GM23248 (cell line): ENCODE measurements around the gene COL19A1. TPM values are rescaled to one million over a fixed set of nuclear protein-coding genes. Genes with fewer than 3 reads are reported as not detected.

Source experiments
- DNase-seq: peaks from one replicate; pipeline ENCODE4 v3.0.0-alpha.2; 2015
- H2AFZ ChIP-seq: fragments of 200-600 bp; sonication (generic); 2 replicates; pipeline ENCODE4 v1.6.1; 2016; ENCODE audit warnings: antibody characterized with exemption
- H3F3A ChIP-seq: fragments of 200-600 bp; sonication (generic); 2 replicates; pipeline ENCODE4 v1.6.1; 2016; ENCODE audit warnings: mild to moderate bottlenecking, antibody characterized with exemption, mixed run types; ENCODE audit not compliant: insufficient read depth
- H3K27ac ChIP-seq: fragments of 200-600 bp; sonication (generic); 2 replicates; pipeline ENCODE4 v1.5.1; 2016; ENCODE audit warnings: mild to moderate bottlenecking
- H3K27me3 ChIP-seq: fragments of 200-600 bp; sonication (generic); replicated peaks from 2 replicates; pipeline ENCODE4 v1.6.1; 2016; ENCODE audit warnings: mild to moderate bottlenecking; ENCODE audit not compliant: insufficient read depth
- H3K36me3 ChIP-seq: fragments of 200-600 bp; sonication (generic); 2 replicates; pipeline ENCODE4 v1.6.1; 2016; ENCODE audit warnings: low read depth, mild to moderate bottlenecking
- H3K4me1 ChIP-seq: fragments of 200-600 bp; sonication (generic); 2 replicates; pipeline ENCODE4 v1.6.1; 2016; ENCODE audit warnings: mild to moderate bottlenecking; ENCODE audit not compliant: insufficient read depth
- H3K4me2 ChIP-seq: fragments of 200-600 bp; sonication (generic); one replicate; pipeline ENCODE4 v1.6.1; 2016; ENCODE audit warnings: mild to moderate bottlenecking; ENCODE audit not compliant: unreplicated experiment
- H3K4me3 ChIP-seq: fragments of 200-600 bp; sonication (generic); 2 replicates; pipeline ENCODE4 v1.5.1; 2016; ENCODE audit warnings: mild to moderate bottlenecking
- H3K79me2 ChIP-seq: fragments of 200-600 bp; sonication (generic); 2 replicates; pipeline ENCODE4 v1.6.1; 2016; ENCODE audit warnings: mild to moderate bottlenecking; ENCODE audit not compliant: insufficient read depth
- H3K9ac ChIP-seq: fragments of 200-600 bp; sonication (generic); 2 replicates; pipeline ENCODE4 v1.6.1; 2016; ENCODE audit warnings: mild to moderate bottlenecking
- H3K9me2 ChIP-seq: fragments of 200-600 bp; sonication (generic); 2 replicates; pipeline ENCODE4 v1.6.1; 2016; ENCODE audit warnings: mixed run types, mild to moderate bottlenecking, moderate library complexity; ENCODE audit not compliant: insufficient read depth
- H3K9me3 ChIP-seq: fragments of 200-600 bp; sonication (generic); one replicate; pipeline ENCODE4 v1.6.1; 2017; ENCODE audit warnings: low read depth
- H4K20me1 ChIP-seq: fragments of 200-600 bp; sonication (generic); 2 replicates; pipeline ENCODE4 v1.6.0; 2016; ENCODE audit not compliant: insufficient read depth
- EZH2 ChIP-seq: fragments of 200-600 bp; sonication (generic); IDR thresholded peaks from 2 replicates; pipeline ENCODE4 v1.6.1; 2018; ENCODE audit warnings: antibody characterized with exemption, mild to moderate bottlenecking; ENCODE audit not compliant: insufficient read depth, poor library complexity, severe bottlenecking
- EZH2phosphoT487 ChIP-seq: fragments of 200-600 bp; sonication (generic); IDR thresholded peaks from 2 replicates; pipeline ENCODE4 v1.6.1; 2018; ENCODE audit warnings: antibody characterized with exemption, moderate library complexity, mild to moderate bottlenecking, low read depth; ENCODE audit not compliant: insufficient read depth
- WGBS, 2 experiments: methylation state at CpG; one replicate each; pipeline ENCODE4 v1.1.6; 2015 to 2017; ENCODE audit warnings: low lambda C conversion rate in 2 of 2, low coverage in 1 of 2; ENCODE audit errors: missing lambda C conversion rate in 2 of 2; 5-methylcytosine and 5-hydroxymethylcytosine counted together
- in situ Hi-C: fragments of 300-500 bp; cut with MboI; formaldehyde crosslinking; loops from 2 replicates; pipeline ENCODE4 v1.15.0; 2020
- polyA plus RNA-seq: library from polyadenylated mRNA; unstranded; fragments of >200 nt; fragmentation: Nextera tagmentation; extraction: Ambion mirVana; gene quantifications from 2 replicates; pipeline ENCODE4 v1.2.1, GENCODE V29; 2016
- total RNA-seq: library from RNA; depleted of rRNA; stranded (reverse); fragments of >200 nt; shearing (Covaris generic); gene quantifications from 2 replicates; pipeline ENCODE4 v1.2.3, GENCODE V29; 2014

Gene COL19A1
- total and polyA plus RNA-seq, 2 experiments from 2014 or later: not detected

DNA sequence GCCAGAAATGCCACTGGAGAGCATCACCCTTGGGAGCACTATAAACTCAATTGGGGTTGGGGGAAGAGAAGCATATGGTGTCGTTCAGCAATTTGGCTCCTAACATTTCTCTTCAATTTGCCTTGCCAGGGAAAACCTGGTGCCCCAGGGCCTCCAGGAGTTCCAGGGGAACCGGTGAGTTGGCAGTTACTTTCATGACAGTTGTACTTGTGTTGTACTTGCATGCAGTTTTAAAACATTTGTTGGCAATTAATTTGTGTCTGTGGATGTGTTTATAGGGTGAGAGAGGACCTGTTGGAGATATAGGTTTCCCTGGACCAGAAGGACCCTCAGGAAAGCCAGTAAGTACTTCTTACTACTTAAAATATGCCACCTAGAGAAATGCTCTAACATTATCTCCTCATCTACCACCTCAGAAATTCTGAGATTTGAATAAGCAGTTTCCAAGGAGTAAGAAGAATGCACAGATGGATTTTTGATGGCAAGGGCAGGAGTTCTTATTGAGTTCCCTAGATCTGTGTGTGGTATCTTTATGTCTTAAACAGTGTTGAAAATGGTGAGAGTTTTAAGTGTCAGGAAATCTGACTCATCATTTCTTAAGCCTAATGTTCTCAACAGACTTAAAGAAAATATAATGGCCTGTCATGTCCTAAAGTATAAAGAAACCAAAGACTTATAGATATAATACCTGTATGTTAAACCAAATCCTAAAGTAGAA lies 314.0 kb downstream of the COL19A1 start:
- no peak overlapping the region for H2AFZ ChIP-seq
- H3K9ac ChIP-seq: no peak overlapping the region
- 73 to 75% methylated on average over 2 of the region's 2 CpGs for WGBS, 2 experiments
- no peaks in the 10 kb centered on the region for H3F3A ChIP-seq
- H3K4me3 ChIP-seq: no peak overlapping the region
- in situ Hi-C loops: no loop called here
- no peak overlapping the region for H3K27ac ChIP-seq
- H4K20me1 ChIP-seq: no peaks in the 10 kb centered on the region
- TF ChIP-seq EZH2: no peak
- no peak for DNase-seq
- H3K79me2 ChIP-seq: no peaks in the 10 kb centered on the region
- no peak overlapping the region for H3K4me2 ChIP-seq
- no peaks in the 10 kb centered on the region for H3K9me3 ChIP-seq
- no peaks in the 10 kb centered on the region for H3K9me2 ChIP-seq
- H3K36me3 ChIP-seq: no peaks in the 10 kb centered on the region
- H3K27me3 ChIP-seq: no peaks in the 10 kb centered on the region
- no peaks in the 10 kb centered on the region for H3K4me1 ChIP-seq

DNA sequence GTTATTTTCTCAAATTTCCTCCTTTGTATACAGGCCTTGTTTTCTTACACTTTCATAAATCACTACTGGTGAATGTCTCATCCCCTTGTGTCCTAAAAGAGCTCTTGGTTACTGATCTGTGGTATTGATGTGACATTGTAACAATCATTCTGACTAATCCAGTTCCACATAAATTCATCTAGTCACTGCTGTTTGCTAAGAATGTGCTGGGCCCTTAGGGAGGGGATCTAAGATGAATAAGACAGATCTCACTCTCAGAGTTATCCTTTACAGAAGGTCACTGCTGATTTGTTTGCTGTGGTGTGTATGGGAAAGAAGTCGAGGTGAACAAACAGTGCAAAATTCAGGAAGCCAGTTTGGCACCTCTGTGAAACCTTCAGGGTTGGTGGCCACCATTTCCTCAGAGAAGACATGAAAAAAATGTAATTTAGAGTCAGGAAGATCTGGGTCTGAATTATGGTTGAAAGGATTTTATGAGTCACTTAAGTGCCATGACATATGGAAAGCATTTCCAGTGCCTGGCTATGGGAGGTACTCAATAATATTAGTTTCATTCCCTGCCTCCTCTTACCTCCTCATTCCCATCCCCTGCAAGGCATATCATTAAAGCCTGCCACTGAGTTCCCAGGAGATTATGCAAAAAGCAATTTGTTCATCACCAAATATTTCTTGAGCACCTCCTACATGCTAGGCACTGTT lies 314.7 kb downstream of the COL19A1 start:
- WGBS, 2 experiments: 0% methylated on average over 1 of the region's 1 CpG
- no peaks in the 10 kb centered on the region for H3F3A ChIP-seq
- no peaks in the 10 kb centered on the region for H3K9me3 ChIP-seq
- no peak overlapping the region for H3K4me3 ChIP-seq
- in situ Hi-C loops: no loop called here
- H3K9ac ChIP-seq: no peak overlapping the region
- H3K4me1 ChIP-seq: no peaks in the 10 kb centered on the region
- H3K27me3 ChIP-seq: no peaks in the 10 kb centered on the region
- no peaks in the 10 kb centered on the region for H4K20me1 ChIP-seq
- no peaks in the 10 kb centered on the region for H3K79me2 ChIP-seq
- no peak for DNase-seq
- no peak overlapping the region for H3K4me2 ChIP-seq
- no peak for TF ChIP-seq EZH2phosphoT487
- no peak for TF ChIP-seq EZH2
- no peaks in the 10 kb centered on the region for H3K9me2 ChIP-seq
- H3K36me3 ChIP-seq: no peaks in the 10 kb centered on the region
- no peak overlapping the region for H3K27ac ChIP-seq
- no peak overlapping the region for H2AFZ ChIP-seq

DNA sequence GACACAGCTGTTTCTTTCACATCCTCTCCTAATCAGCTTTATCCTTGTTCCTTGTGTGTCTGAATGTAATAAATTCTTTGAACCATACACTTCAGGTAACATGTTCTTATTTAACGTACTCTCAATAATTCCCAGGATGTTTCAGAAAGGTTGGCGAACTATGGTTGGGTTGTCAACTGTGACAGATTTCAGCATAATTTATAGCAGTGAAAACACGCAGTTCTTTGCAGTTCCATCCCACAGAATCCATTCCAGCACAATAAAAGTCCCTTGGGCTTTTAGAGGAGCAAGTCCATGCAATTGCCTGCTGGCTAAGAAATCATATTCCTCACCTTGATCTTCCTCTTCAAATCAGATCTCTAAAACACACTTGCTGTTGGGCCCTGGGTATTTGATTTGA lies 317.2 kb downstream of the COL19A1 start:
- H4K20me1 ChIP-seq: no peaks in the 10 kb centered on the region
- no peaks in the 10 kb centered on the region for H3K9me2 ChIP-seq
- no peak overlapping the region for H3K9ac ChIP-seq
- no peaks in the 10 kb centered on the region for H3F3A ChIP-seq
- H3K79me2 ChIP-seq: no peaks in the 10 kb centered on the region
- TF ChIP-seq EZH2phosphoT487: no peak
- no peak for TF ChIP-seq EZH2
- no peak overlapping the region for H3K4me3 ChIP-seq
- WGBS, 2 experiments: 15 to 17% methylated on average over 3 of the region's 3 CpGs
- H3K27ac ChIP-seq: no peak overlapping the region
- in situ Hi-C loops: no loop called here
- no peaks in the 10 kb centered on the region for H3K9me3 ChIP-seq
- H3K4me2 ChIP-seq: no peak overlapping the region
- H3K36me3 ChIP-seq: no peaks in the 10 kb centered on the region
- H3K4me1 ChIP-seq: no peaks in the 10 kb centered on the region
- DNase-seq: no peak
- no peak overlapping the region for H2AFZ ChIP-seq
- H3K27me3 ChIP-seq: no peaks in the 10 kb centered on the region

DNA sequence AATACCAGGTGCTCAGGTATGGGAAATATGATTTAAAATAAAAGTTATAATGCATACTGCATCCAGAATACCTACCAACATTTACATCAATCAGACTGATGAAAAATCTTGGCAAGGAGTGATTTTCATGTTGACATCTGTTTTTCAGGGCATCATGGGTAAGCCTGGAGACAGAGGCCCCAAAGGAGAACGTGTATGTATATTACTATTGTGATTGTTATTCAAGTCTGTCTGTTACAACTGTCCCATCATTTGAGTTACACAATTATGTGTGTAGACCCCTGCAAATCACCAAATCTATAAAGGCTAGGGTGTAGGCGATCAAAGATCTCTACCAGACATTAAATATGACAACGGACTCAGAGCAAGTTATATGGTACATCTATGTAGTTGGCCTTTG lies 318.4 kb downstream of the COL19A1 start:
- no peak overlapping the region for H2AFZ ChIP-seq
- in situ Hi-C loops: no loop called here
- no peaks in the 10 kb centered on the region for H3K27me3 ChIP-seq
- WGBS, 2 experiments: 49 to 55% methylated on average over 3 of the region's 3 CpGs
- H3F3A ChIP-seq: no peaks in the 10 kb centered on the region
- no peak overlapping the region for H3K27ac ChIP-seq
- DNase-seq: no peak
- no peaks in the 10 kb centered on the region for H3K9me2 ChIP-seq
- H3K4me1 ChIP-seq: no peaks in the 10 kb centered on the region
- H3K9ac ChIP-seq: no peak overlapping the region
- H3K79me2 ChIP-seq: no peaks in the 10 kb centered on the region
- no peaks in the 10 kb centered on the region for H4K20me1 ChIP-seq
- no peak overlapping the region for H3K4me3 ChIP-seq
- no peaks in the 10 kb centered on the region for H3K9me3 ChIP-seq
- no peak for TF ChIP-seq EZH2phosphoT487
- no peak for TF ChIP-seq EZH2
- H3K4me2 ChIP-seq: no peak overlapping the region
- H3K36me3 ChIP-seq: no peaks in the 10 kb centered on the region
